Body of pancreas (tissue), 4 donors: ENCODE results near the gene PELO. TPM values are rescaled to one million over a fixed set of nuclear protein-coding genes. Genes with fewer than 3 reads are reported as not detected.

Experiments used
- ATAC-seq: fragments of 150-250 bp; one replicate; pipeline ENCODE4 v1.9.1; 2016
- DNase-seq, 4 donors: peaks; one replicate each; pipeline ENCODE4 v3.0.0-alpha.2; 2019
- H3K27ac ChIP-seq, 4 donors: fragments of 200-600 bp; sonication (generic); 1 replicate in 3 of 4; 2 replicates in 1 of 4; pipeline versions ENCODE4 v1.5.1 to v1.6.1; 2016 to 2019; ENCODE audit warnings: mild to moderate bottlenecking in 1 of 4, mixed read lengths in 1 of 4, moderate library complexity in 1 of 4
- H3K27me3 ChIP-seq, 2 donors: fragments of 200-600 bp; sonication (generic); one replicate each; pipeline ENCODE4 v1.6.0; 2016; ENCODE audit warnings: mild to moderate bottlenecking in 1 of 2
- H3K36me3 ChIP-seq, 2 donors: fragments of 200-600 bp; sonication (generic); replicated peaks in 1 of 2; 2 replicates each; pipeline ENCODE4 v1.5.1; 2016; ENCODE audit warnings: low read depth in 2 of 2; ENCODE audit not compliant: insufficient read depth in 1 of 2
- H3K4me1 ChIP-seq: fragments of 200-600 bp; sonication (generic); one replicate; pipeline ENCODE4 v1.6.0; 2016
- H3K4me3 ChIP-seq, 2 donors: fragments of 200-600 bp; sonication (generic); 1 replicate in 1 of 2; 2 replicates in 1 of 2; pipeline ENCODE4 v1.5.1; 2016 to 2019
- H3K9me3 ChIP-seq, 3 donors: fragments of 200-600 bp; sonication (generic); 1 replicate in 2 of 3; 2 replicates in 1 of 3; pipeline ENCODE4 v1.5.1; 2016
- POLR2A ChIP-seq, 3 donors: fragments of 450-650 bp; IDR thresholded peaks; one replicate each; pipeline ENCODE4 v1.6.1; 2016; ENCODE audit warnings: antibody characterized with exemption in 3 of 3, mild to moderate bottlenecking in 2 of 3
- WGBS, 2 donors: methylation state at CpG; one replicate each; pipeline ENCODE4 v1.1.5; 2017; 5-methylcytosine and 5-hydroxymethylcytosine counted together
- intact Hi-C: fragments of 100-400 bp; cut with DNase I; formaldehyde crosslinking; loops from one replicate; pipeline ENCODE4 v1.15.1; 2023
- total RNA-seq, 2 donors: library from RNA; depleted of rRNA; stranded (reverse); fragments of >200 nt; gene quantifications; one replicate each; pipeline ENCODE4 v1.1.0, GENCODE V29; 2016
- TF ChIP-seq, protein P1 (sequence below), 7 experiments: fragments of 450-650 bp in 4 of 7; fragments of 200-600 bp in 3 of 7; sonication (generic) in 3 of 7; IDR thresholded peaks; one replicate each; pipeline ENCODE4 v1.5.1; 2016 to 2019; ENCODE audit warnings: antibody characterized with exemption in 7 of 7

Gene PELO
- total RNA-seq, 2 donors from 2014 or later, result 3.6 to 8.3 TPM

DNA sequence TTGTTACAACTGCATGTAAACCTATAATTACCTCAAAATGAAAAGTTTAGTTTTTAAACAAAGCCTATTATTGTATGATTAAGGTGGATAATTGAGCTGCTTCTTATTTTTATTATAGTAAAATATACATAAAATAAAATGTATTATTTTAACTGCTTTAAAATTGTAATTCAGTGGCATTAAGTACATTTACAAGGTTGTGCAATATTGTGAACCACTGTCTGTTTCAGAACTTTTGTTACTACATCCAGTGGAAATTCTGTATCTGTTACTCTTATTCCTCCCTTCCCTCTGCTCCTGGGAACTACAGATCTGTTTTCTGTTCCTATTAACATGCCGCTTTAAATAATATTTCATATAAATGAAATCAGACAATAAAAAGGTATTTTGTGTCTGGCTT, 37.1 kb downstream of the PELO start:
- no peak for DNase-seq
- Histone ChIP-seq H3K4me1 (peaks cover 5% of the 10 kb centered on the region), H3K36me3 (no peaks in the 10 kb centered on the region), H3K9me3 (no peaks in the 10 kb centered on the region), H3K27me3 (no peaks in the 10 kb centered on the region), H3K27ac (no peak overlapping the region), H3K4me3 (no peak overlapping the region)
- TF ChIP-seq, protein P1, sequence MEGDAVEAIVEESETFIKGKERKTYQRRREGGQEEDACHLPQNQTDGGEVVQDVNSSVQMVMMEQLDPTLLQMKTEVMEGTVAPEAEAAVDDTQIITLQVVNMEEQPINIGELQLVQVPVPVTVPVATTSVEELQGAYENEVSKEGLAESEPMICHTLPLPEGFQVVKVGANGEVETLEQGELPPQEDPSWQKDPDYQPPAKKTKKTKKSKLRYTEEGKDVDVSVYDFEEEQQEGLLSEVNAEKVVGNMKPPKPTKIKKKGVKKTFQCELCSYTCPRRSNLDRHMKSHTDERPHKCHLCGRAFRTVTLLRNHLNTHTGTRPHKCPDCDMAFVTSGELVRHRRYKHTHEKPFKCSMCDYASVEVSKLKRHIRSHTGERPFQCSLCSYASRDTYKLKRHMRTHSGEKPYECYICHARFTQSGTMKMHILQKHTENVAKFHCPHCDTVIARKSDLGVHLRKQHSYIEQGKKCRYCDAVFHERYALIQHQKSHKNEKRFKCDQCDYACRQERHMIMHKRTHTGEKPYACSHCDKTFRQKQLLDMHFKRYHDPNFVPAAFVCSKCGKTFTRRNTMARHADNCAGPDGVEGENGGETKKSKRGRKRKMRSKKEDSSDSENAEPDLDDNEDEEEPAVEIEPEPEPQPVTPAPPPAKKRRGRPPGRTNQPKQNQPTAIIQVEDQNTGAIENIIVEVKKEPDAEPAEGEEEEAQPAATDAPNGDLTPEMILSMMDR (IDR thresholded peaks at IDR 0.05), result no peak
- no peak for TF ChIP-seq POLR2A (IDR thresholded peaks at IDR 0.05)
- ATAC-seq, result no peak
- intact Hi-C loops, result no loop called here
- 96 to 100% methylated on average over 1 of the region's 1 CpG for WGBS, 2 donors

DNA sequence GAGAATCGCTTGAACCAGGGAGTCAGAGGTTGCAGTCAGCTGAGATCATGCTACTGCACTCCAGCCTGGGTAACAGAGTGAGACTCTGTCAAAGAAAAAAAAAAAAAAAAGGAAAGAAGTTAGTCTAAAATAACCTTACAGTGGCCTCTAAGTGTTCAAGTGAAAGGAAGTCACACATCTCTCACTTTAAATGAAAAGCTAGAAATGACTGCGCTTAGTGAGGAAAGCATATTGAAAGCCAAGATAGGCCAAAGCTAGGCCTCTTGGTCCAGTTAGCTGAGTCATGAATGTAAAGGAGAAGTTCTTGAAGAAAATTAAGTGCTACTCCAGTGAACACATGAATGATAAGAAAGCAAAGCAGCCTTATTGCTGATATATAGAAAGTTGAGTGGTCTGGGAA, 38.1 kb downstream of the PELO start:
- 81 to 87% methylated on average over 2 of the region's 2 CpGs for WGBS, 2 donors
- Histone ChIP-seq H3K4me3 (no peak overlapping the region), H3K36me3 (no peaks in the 10 kb centered on the region), H3K27me3 (no peaks in the 10 kb centered on the region), H3K4me1 (peaks cover 5% of the 10 kb centered on the region), H3K9me3 (no peaks in the 10 kb centered on the region), H3K27ac (no peak overlapping the region)
- no peak for TF ChIP-seq POLR2A (IDR thresholded peaks at IDR 0.05)
- TF ChIP-seq, protein P1 (IDR thresholded peaks at IDR 0.05), result no peak
- no peak for ATAC-seq
- DNase-seq, result no peak
- intact Hi-C loops, result no loop called here

DNA sequence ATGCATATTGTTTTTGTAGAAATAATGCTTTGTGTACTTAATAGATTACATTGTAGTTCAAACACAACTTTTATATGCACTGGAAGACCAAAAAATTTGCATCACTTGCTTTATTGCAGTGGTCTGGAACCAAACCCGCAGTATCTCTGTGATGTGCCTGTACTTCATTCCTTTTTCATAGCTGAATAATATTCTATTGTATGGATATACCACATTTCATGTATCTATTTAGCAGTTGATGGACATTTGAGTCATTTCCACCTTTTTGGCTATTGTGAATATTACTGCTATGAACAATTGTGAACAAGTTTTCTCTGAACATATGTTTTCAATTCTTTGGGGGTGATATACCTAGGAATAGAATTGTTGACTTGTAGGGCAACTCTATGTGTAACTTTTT, 40.1 kb downstream of the PELO start:
- peaks cover 5% of the 10 kb centered on the region for H3K4me1 ChIP-seq
- no peak overlapping the region for H3K4me3 ChIP-seq
- TF ChIP-seq POLR2A (IDR thresholded peaks at IDR 0.05), result no peak
- DNase-seq (no peak), ATAC-seq (no peak)
- WGBS, 2 donors, result 95 to 97% methylated on average over 1 of the region's 1 CpG
- no peaks in the 10 kb centered on the region for H3K9me3 ChIP-seq
- H3K27me3 ChIP-seq, result no peaks in the 10 kb centered on the region
- intact Hi-C loops, result no loop called here
- H3K27ac ChIP-seq, result no peak overlapping the region
- no peaks in the 10 kb centered on the region for H3K36me3 ChIP-seq

DNA sequence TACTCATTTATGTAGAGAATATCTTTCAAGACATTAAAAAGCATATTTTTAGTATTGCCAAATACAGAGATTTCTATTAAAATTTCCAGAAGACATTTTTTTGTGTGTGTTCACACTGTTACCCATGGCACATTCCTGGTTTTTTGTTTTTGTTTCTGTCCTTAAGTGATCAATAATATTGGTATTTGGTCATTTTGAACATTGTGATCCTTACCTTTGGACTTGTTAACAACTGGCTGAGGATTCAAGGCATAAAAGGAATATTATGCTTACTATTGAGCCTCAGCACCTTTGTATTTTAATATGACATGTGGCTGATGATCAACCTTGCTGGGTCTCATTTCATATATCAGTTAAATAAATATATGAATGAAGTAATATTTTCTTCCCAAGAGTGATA, 41.9 kb downstream of the PELO start:
- no peaks in the 10 kb centered on the region for H3K27me3 ChIP-seq
- no peak overlapping the region for H3K27ac ChIP-seq
- no peak for DNase-seq
- no peaks in the 10 kb centered on the region for H3K4me1 ChIP-seq
- H3K9me3 ChIP-seq, result no peaks in the 10 kb centered on the region
- H3K4me3 ChIP-seq, result no peak overlapping the region
- no peak for TF ChIP-seq POLR2A (IDR thresholded peaks at IDR 0.05)
- TF ChIP-seq, protein P1 (IDR thresholded peaks at IDR 0.05), result no peak
- H3K36me3 ChIP-seq, result no peaks in the 10 kb centered on the region
- intact Hi-C loops, result no loop called here
- no peak for ATAC-seq

DNA sequence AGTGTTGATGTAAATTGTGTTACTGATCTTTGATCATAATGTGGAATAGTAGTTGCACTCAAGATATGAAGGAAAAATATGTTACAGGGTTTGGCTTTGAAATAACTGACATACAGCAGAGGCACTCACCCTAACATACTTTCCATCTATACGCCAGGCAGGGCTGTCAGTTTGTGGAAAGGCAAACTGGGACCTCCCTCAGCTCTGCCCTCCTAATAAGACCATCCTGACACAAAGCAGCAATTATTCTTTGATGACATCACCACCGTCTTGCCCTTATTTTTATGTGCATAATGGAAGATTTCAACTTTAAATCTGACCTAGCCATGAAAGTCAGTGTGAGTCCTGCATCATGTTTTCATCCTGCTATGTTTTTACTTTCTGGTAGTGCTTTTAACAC, 42.9 kb downstream of the PELO start:
- ATAC-seq (no peak), DNase-seq (no peak)
- intact Hi-C loops, result no loop called here
- Histone ChIP-seq H3K4me3 (no peak overlapping the region), H3K36me3 (no peaks in the 10 kb centered on the region), H3K27me3 (no peaks in the 10 kb centered on the region), H3K9me3 (no peaks in the 10 kb centered on the region), H3K4me1 (no peaks in the 10 kb centered on the region), H3K27ac (no peak overlapping the region)
- TF ChIP-seq, protein P1 (IDR thresholded peaks at IDR 0.05), result no peak
- no peak for TF ChIP-seq POLR2A (IDR thresholded peaks at IDR 0.05)
- 81 to 85% methylated on average over 2 of the region's 2 CpGs for WGBS, 2 donors
